HS-5 (cell line): ENCODE results near the gene BRF1.
"Not testable (repeated sequence)": the region's sequence is repeated elsewhere in the genome, so short reads cannot be mapped to it uniquely, and the experiment has no call there.

ENCODE experiments used
- DNase-seq: peaks from one replicate; pipeline ENCODE4 v3.0.0-alpha.2; 2012; ENCODE audit warnings: low read depth

Gene BRF1

GRCh38 chr14:105290621-105291346 is 10.0 kb downstream of the BRF1 start:
- no peak for DNase-seq

- DNase-seq, result not testable (repeated sequence)
These were observed 11.9 kb downstream of the BRF1 start for GRCh38 chr14:105288936-105289335.

GRCh38 chr14:105287249-105288102 is 13.3 kb downstream of the BRF1 start:
- DNase-seq, result no peak

- DNase-seq, result no peak
These were observed 14.0 kb downstream of the BRF1 start for GRCh38 chr14:105286759-105287144.

- no peak for DNase-seq
These were observed 15.6 kb downstream of the BRF1 start for GRCh38 chr14:105285174-105285573.

- no peak for DNase-seq
These were observed 16.9 kb downstream of the BRF1 start for GRCh38 chr14:105283899-105284298.

GRCh38 chr14:105283028-105283427 is 17.8 kb downstream of the BRF1 start:
- DNase-seq, result no peak

GRCh38 chr14:105282098-105282725 is 18.6 kb downstream of the BRF1 start:
- DNase-seq, result no peak

- DNase-seq, result no peak
These were observed 19.3 kb downstream of the BRF1 start for GRCh38 chr14:105281371-105282097.

GRCh38 chr14:105280525-105280924 is 20.3 kb downstream of the BRF1 start:
- DNase-seq, result no peak

- DNase-seq, result no peak
These were observed 21.0 kb downstream of the BRF1 start for GRCh38 chr14:105279642-105280361.

- not testable (repeated sequence) for DNase-seq
These were observed 23.4 kb downstream of the BRF1 start for GRCh38 chr14:105277448-105277847.

GRCh38 chr14:105275267-105275946 is 25.4 kb downstream of the BRF1 start:
- DNase-seq, result peak; percentile 20

GRCh38 chr14:105274637-105275036 is 26.2 kb downstream of the BRF1 start:
- DNase-seq, result no peak

GRCh38 chr14:105273062-105273461 is 27.7 kb downstream of the BRF1 start:
- DNase-seq, result no peak

GRCh38 chr14:105272623-105273022 is 28.2 kb downstream of the BRF1 start:
- no peak for DNase-seq

- no peak for DNase-seq
These were observed 29.4 kb downstream of the BRF1 start for GRCh38 chr14:105271224-105271890.

- DNase-seq, result no peak
These were observed 31.4 kb downstream of the BRF1 start for GRCh38 chr14:105269405-105269804.

GRCh38 chr14:105268736-105269354 is 32.0 kb downstream of the BRF1 start:
- DNase-seq, result no peak
